ENCODE results near the gene SYT10. TPM values are rescaled to one million over a fixed set of nuclear protein-coding genes. Genes with fewer than 3 reads are reported as not detected.
A peak's percentile ranks its signal among the peaks of the same experiment; 100 is the strongest.

Gene SYT10
- polyA plus RNA-seq, 1 of the 3 experiments (the other 2 are of a cell fraction), result not detected

DNA sequence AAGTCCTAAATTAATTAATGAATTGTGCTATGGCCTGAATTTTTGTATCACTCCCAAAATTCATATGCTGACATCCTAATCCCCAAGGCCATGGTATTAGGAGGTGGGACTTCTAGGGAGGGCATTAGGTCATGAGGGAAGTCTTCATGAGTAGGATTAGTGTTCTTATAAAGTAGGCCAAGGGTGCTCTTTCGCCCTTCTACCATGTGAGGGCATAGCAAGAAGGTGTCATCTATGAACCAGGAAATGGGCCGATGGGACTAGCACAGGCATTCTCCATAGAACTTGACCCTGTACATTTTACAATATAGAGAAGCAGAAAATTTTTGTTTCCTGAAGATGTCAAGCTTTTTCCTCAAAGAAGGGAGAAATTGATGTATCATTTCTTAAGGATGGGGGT lies 12.5 kb downstream of the SYT10 start:
- ChIA-PET POLR2A (no interaction called here), CTCF (no interaction called here)
- Histone ChIP-seq H3K9ac (no peak overlapping the region), H3K4me1 (ENCODE audit: control insufficient read depth in 1 of 2, insufficient read depth in 2 of 2, low read depth in 1 of 2, low read length in 1 of 2) (no peaks in the 10 kb centered on the region), H4K20me1 (ENCODE audit: insufficient read depth) (no peaks in the 10 kb centered on the region), H3K4me3 (ENCODE audit: low read depth in 2 of 2, low read length in 1 of 2) (no peak overlapping the region), H3K4me2 (no peak overlapping the region), H3K36me3 (replicated peaks in 1 of 2; ENCODE audit: control insufficient read depth in 1 of 2, insufficient read depth in 2 of 2, low read length in 1 of 2) (no peaks in the 10 kb centered on the region), H3K9me2 (no peaks in the 10 kb centered on the region), H3K9me3 (no peaks in the 10 kb centered on the region), H3K79me2 (ENCODE audit: insufficient read depth) (no peaks in the 10 kb centered on the region), H2AFZ (ENCODE audit: low read depth) (no peak overlapping the region), H3K27me3 (ENCODE audit: insufficient read depth) (no peaks in the 10 kb centered on the region), H3K27ac (ENCODE audit: low read depth in 2 of 2, low read length in 1 of 2) (no peak overlapping the region), H3F3A (replicated peaks; ENCODE audit: insufficient read depth) (no peaks in the 10 kb centered on the region)
- WGBS (ENCODE audit: low lambda C conversion rate), result 0% methylated on average over 2 of the region's 2 CpGs
- no peak for DNase-seq
- TF ChIP-seq, protein P1, sequence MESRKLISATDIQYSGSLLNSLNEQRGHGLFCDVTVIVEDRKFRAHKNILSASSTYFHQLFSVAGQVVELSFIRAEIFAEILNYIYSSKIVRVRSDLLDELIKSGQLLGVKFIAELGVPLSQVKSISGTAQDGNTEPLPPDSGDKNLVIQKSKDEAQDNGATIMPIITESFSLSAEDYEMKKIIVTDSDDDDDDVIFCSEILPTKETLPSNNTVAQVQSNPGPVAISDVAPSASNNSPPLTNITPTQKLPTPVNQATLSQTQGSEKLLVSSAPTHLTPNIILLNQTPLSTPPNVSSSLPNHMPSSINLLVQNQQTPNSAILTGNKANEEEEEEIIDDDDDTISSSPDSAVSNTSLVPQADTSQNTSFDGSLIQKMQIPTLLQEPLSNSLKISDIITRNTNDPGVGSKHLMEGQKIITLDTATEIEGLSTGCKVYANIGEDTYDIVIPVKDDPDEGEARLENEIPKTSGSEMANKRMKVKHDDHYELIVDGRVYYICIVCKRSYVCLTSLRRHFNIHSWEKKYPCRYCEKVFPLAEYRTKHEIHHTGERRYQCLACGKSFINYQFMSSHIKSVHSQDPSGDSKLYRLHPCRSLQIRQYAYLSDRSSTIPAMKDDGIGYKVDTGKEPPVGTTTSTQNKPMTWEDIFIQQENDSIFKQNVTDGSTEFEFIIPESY (IDR thresholded peaks at IDR 0.05; ENCODE audit: borderline replicate concordance, low read depth), result no peak
- TF ChIP-seq FOSL2 (IDR thresholded peaks at IDR 0.05; ENCODE audit: borderline replicate concordance, low read depth), result no peak
- TF ChIP-seq, protein P2, sequence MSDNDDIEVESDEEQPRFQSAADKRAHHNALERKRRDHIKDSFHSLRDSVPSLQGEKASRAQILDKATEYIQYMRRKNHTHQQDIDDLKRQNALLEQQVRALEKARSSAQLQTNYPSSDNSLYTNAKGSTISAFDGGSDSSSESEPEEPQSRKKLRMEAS (IDR thresholded peaks at IDR 0.05; ENCODE audit: low read depth), result no peak
- TF ChIP-seq MXI1 (IDR thresholded peaks at IDR 0.05; ENCODE audit: low read depth, low read length), result no peak
- TF ChIP-seq, protein P3, sequence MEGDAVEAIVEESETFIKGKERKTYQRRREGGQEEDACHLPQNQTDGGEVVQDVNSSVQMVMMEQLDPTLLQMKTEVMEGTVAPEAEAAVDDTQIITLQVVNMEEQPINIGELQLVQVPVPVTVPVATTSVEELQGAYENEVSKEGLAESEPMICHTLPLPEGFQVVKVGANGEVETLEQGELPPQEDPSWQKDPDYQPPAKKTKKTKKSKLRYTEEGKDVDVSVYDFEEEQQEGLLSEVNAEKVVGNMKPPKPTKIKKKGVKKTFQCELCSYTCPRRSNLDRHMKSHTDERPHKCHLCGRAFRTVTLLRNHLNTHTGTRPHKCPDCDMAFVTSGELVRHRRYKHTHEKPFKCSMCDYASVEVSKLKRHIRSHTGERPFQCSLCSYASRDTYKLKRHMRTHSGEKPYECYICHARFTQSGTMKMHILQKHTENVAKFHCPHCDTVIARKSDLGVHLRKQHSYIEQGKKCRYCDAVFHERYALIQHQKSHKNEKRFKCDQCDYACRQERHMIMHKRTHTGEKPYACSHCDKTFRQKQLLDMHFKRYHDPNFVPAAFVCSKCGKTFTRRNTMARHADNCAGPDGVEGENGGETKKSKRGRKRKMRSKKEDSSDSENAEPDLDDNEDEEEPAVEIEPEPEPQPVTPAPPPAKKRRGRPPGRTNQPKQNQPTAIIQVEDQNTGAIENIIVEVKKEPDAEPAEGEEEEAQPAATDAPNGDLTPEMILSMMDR (IDR thresholded peaks at IDR 0.05), result peak; percentile 38; the same call in 1 of the 2 replicates
- TF ChIP-seq, protein P4, sequence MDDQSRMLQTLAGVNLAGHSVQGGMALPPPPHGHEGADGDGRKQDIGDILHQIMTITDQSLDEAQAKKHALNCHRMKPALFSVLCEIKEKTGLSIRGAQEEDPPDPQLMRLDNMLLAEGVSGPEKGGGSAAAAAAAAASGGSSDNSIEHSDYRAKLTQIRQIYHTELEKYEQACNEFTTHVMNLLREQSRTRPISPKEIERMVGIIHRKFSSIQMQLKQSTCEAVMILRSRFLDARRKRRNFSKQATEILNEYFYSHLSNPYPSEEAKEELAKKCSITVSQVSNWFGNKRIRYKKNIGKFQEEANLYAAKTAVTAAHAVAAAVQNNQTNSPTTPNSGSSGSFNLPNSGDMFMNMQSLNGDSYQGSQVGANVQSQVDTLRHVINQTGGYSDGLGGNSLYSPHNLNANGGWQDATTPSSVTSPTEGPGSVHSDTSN (IDR thresholded peaks at IDR 0.05), result no peak
- TF ChIP-seq EZH2phosphoT487 (IDR thresholded peaks at IDR 0.05; ENCODE audit: borderline replicate concordance, low read depth), result no peak

DNA sequence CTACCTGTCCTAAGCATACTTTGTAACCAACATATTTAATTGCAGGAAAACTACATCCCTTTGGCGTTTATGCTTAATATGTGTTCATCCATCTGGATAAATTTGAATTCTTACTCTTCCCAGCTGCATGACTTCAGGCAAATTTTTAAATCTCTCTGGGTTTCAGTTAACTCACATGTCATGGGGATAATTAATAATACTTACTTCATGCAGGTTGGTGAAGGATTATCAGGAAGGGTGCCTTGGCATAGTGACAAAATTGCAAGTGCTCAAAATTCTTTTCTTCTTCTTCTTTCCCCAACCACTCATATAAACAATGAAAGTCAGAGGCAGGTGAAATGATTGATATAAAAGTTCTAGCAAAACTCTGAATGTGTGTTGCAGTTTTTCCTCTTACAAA lies 15.9 kb downstream of the SYT10 start:
- Histone ChIP-seq H3K9ac (no peak overlapping the region), H2AFZ (ENCODE audit: low read depth) (no peak overlapping the region), H3K4me1 (ENCODE audit: control insufficient read depth in 1 of 2, insufficient read depth in 2 of 2, low read depth in 1 of 2, low read length in 1 of 2) (no peaks in the 10 kb centered on the region), H3K9me3 (no peaks in the 10 kb centered on the region), H3K4me3 (ENCODE audit: low read depth in 2 of 2, low read length in 1 of 2) (no peak overlapping the region), H3K27ac (ENCODE audit: low read depth in 2 of 2, low read length in 1 of 2) (no peak overlapping the region), H3K27me3 (ENCODE audit: insufficient read depth) (no peaks in the 10 kb centered on the region), H3K36me3 (replicated peaks in 1 of 2; ENCODE audit: control insufficient read depth in 1 of 2, insufficient read depth in 2 of 2, low read length in 1 of 2) (no peaks in the 10 kb centered on the region), H3K79me2 (ENCODE audit: insufficient read depth) (no peaks in the 10 kb centered on the region), H3K9me2 (no peaks in the 10 kb centered on the region), H4K20me1 (ENCODE audit: insufficient read depth) (no peaks in the 10 kb centered on the region), H3F3A (replicated peaks; ENCODE audit: insufficient read depth) (no peaks in the 10 kb centered on the region), H3K4me2 (no peak overlapping the region)
- no peak for DNase-seq
- WGBS (ENCODE audit: low lambda C conversion rate), result 3% methylated on average over 1 of the region's 1 CpG
- ChIA-PET POLR2A (no interaction called here), CTCF (no interaction called here)
- TF ChIP-seq, protein P1 (IDR thresholded peaks at IDR 0.05; ENCODE audit: borderline replicate concordance, low read depth), result no peak
- TF ChIP-seq, protein P4 (IDR thresholded peaks at IDR 0.05), result no peak
- TF ChIP-seq JUND (IDR thresholded peaks at IDR 0.05) (no peak), TEAD4 (IDR thresholded peaks at IDR 0.05; ENCODE audit: borderline replicate concordance, insufficient read depth) (no peak), NFIC (IDR thresholded peaks at IDR 0.05; ENCODE audit: borderline replicate concordance) (no peak), RAD21 (IDR thresholded peaks at IDR 0.05; ENCODE audit: low read length) (no peak), CHD2 (IDR thresholded peaks at IDR 0.05; ENCODE audit: low read length, partially characterized antibody) (no peak), TCF12 (IDR thresholded peaks at IDR 0.05) (no peak), NRF1 (IDR thresholded peaks at IDR 0.05; ENCODE audit: low read depth, low read length) (no peak), GATA2 (CRISPR knock-in tag; IDR thresholded peaks at IDR 0.05) (no peak), RCOR1 (IDR thresholded peaks at IDR 0.05; ENCODE audit: low read length) (no peak), MEF2A (IDR thresholded peaks at IDR 0.05; ENCODE audit: borderline replicate concordance, low read depth) (no peak), FOXM1 (IDR thresholded peaks at IDR 0.05; ENCODE audit: low read depth) (no peak)
- TF ChIP-seq, protein P5, sequence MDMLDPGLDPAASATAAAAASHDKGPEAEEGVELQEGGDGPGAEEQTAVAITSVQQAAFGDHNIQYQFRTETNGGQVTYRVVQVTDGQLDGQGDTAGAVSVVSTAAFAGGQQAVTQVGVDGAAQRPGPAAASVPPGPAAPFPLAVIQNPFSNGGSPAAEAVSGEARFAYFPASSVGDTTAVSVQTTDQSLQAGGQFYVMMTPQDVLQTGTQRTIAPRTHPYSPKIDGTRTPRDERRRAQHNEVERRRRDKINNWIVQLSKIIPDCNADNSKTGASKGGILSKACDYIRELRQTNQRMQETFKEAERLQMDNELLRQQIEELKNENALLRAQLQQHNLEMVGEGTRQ (IDR thresholded peaks at IDR 0.05; ENCODE audit: borderline replicate concordance, low read depth, low read length), result no peak
